GM21367 (cell line): Measurements from ENCODE around the gene HS3ST1.

Experiments used
- ATAC-seq: cut with Tn5 transposase; IDR thresholded peaks from one replicate; pipeline ENCODE4 v1.9.1; 2021; ENCODE audit not compliant: unreplicated experiment

The HS3ST1 gene

DNA sequence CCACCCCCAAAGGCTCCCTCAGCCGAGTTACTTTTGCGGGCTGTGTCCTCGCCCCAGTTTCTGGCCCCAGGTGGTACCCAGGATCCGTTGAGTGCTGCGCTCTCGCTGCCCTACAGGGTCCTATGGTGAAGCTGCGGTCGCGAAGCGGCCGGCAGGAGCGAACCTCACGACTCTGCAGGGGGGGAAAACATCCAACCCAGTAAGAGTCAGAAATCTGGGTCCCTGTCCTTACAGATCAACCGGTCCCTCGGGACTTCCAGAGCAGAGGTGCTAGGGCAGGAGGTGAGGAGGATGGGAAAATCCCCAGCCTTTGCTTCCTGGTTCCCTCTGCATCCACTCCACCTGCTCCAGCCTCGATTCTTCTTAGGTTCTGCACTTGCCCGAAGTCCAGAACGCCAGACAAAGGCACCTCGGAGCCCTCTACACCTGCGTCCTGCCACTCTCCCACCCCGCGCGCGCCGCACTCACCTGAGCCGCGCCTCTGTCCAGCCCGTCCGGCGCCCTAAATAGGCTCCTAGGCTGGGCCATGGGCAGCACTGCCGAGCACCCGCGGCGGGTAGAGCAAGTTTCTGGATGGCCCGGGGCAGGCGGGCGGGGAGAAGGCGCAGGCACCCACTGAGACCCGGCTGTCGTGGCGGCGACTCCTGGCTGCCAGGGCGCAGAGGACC lies at the start of gene HS3ST1:
HS3ST1 (minus strand) TSS at position 664 of the 668 bp plus-strand sequence. CDS start 28,889 bp downstream, outside the sequence.
- peak; percentile 21 for ATAC-seq

DNA sequence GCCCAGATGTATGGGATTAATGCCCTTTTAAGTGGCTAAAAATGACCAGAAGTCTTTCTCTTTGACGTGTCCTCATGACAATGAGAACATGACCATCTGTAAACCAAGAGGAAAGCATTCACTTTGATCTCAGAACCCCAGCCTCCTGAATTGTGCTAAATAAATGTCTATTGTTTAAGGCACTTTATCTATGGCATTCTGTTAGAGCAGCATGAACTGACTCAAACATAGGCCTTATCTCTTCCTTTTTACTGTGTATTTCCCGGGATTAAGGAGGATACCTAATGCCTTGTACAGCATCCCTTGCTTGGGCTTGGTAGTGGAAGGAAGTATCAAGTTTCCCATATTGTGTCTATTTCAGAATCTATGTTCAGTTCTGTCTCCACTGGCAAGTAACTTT lies 47.2 kb upstream of the HS3ST1 start:
- no peak for ATAC-seq

DNA sequence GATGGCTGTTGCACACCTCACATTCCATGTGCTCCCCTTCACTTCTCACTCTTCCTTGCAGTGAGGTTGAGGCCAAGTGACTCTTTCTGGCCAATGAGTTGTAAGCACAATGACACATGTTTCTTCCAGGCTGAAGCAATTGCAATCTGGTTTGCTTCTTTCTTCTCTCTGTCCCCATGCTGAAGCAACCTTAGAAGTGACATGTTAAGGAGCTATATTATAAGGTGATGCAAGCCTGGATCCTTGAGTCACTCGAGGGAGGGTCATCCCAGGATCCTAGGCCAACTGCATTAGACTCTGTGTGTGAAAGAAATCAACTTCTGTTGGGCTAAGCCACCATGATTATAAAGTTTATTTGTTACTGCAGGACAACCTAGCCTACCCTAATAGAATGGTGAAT lies 45.5 kb upstream of the HS3ST1 start:
- ATAC-seq, result no peak

DNA sequence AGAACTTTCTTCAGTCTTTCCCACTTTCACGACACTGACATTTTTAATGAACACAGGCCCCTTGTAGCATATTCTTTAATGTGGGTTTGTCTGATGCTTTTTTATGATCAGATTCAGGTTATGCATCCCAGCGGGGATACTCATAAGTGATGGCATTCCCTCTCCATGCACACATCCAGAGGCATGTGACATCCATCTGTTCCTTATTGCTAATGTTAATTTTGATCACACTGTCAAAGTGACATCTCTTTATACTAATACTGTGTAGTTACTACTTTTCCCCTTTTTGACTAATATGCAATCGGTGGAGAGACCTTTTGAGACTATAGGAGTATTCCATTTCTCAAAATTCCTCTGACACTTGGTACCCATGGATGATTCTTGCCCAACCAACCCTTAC lies 43.8 kb upstream of the HS3ST1 start:
- no peak for ATAC-seq

DNA sequence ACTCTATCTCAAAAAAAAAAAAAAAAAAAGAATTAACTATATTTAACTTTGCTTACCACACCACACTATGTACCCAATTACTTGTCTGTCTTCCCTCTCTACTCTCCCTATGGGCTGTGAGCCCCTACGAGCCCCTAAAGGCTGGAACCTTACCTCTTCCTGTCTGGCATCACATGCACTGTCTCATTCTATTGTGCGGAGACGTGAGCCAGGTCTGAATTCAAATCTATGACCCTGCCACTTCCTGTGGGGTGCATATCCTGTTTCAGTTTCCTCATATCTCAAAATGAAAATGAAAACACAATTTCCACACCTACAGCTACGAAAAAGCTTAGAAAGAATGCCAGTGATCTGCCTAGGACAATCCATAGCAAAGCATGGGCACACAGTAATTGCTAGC lies 42.9 kb upstream of the HS3ST1 start:
- peak; percentile 61 for ATAC-seq

DNA sequence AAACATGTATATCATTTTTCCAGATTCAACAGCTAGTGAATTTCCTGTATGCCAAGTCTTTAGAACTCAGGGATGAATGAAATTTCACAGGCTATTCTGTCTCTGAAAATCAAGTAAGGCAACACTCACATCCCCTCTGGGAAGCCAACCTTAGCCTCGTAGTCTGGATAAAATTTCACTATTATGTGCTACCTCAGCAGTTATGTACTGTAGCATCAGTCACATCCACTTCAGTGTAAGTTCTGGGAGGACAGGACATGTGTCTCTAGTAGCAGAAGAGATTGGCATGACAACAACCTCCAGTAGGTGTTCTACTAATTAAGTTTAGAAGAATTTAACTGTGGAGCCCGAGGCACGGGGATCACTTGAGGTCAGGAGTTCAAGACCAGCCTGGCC lies 42.4 kb upstream of the HS3ST1 start:
- ATAC-seq, result no peak

DNA sequence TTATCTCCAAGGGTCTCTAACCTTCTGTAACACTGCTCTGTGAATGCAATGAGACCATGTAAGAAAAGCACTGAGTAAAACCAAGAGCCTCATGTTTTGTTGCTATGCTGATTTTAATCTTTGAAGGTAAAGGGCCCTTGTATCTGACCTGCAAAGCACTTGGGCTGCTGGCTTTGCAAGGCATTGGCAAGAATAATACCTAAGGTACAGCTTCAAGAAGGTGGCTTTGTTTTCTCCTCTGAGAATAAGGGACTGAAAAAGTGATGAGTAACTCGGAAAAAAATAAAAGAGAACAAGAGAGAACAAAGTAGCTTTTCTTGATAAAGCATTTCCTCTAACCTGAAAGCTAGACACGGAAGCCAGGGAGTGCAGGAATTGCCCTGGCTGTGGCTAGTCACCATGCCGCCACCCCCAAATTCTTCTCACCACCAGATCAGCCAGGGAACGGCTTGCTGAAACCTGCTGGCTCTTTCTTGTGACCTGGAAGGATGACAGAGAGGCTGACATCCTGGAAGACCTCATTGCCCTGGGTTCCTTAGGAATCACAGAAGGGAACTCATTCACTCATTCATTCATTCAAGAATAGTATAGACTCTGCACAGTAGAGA lies 41.8 kb upstream of the HS3ST1 start:
- ATAC-seq, result peak; percentile 42

DNA sequence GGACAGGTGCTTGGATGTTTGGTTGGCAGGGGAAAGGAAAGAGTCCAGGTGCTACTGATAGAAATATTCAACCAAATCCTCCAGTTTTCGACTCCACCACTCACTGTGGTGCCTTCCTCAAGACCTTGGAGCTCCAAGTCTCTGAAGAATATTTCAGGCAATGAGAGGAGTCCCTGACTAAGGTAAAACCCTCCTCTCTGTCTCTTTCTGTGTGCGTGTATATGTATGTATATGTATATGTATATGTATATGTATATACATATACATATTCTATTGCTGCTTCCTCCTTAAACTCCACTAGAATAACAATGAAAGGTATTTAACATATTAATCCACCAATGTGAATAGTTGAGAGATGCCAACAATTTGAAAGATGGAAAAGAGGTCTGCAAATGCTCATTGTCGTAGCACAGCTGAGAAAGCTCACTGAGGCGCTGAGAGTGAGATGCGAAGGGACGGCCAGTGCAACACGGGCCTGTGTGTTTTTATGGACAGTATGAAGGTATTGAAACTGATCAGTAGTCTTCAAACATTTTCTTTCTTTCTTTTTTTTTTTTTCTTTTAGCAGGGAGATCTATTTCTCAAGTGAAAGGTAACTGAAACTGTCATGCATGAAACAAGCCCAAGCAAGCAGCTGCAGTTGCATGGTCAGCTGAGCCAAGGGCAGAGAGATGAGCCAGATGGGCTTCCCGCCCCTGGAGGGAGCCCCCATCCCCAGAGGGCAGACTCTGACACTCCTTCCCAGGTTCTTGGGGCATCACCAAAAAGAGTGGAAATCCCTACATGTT lies 41.1 kb upstream of the HS3ST1 start:
- ATAC-seq, result peak; percentile 59

DNA sequence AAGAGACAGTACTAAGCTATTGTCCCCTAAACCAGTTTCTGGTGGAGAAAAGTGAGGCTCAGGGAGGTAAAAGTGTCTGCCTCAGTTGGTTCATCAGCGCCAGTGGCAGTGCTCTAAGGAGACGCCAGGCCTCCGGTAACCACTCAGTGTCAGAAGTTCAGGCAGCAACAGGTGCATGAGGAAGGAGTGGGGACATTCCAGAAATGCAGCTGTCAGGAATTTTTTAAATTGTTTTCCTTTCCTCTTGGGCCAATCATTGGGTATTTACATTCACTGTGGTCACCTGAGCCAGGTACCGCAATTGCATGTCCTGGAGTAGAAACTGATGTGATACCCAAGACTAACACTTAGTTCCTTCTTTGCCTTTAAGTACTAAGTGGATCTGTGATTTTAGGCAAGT lies 40.2 kb upstream of the HS3ST1 start:
- no peak for ATAC-seq

DNA sequence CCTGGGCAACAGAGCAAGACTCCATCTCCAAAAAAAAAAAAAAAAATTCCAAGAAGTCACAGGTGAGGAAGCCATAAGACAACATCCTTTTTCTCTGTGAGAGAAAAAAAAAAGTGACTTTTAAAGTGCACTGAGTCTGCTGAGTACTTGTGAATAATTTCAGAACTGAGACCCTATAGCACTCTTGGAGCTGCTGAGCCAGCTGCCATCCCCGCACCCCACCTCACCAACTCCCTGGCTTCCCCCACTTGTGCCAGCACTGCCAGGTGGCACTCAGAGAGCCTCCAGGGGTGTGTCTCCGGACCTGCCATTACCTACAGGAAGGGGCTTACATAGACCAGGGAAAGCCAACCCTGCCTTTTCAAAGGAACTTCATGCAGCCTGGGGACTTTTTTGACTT lies 39.2 kb upstream of the HS3ST1 start:
- no peak for ATAC-seq

DNA sequence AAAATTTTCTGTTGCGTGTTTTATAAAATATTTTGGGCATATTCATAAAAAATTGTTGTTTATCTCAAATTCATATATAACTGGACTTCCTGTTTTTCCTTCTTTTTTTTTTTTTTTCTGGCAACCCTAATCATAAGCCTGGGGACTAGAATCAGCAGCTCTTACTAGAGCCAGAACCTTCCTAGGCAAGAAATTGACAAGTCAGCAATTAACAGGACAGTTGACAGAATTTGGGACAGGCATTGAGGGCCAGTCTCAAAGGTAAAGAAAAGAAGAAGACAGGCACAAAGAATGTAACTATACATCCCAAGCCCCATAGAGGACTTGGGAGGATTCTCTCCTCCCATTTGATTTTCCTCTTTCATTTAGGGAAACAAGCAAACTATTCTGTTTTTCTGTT lies 35.0 kb upstream of the HS3ST1 start:
- no peak for ATAC-seq

DNA sequence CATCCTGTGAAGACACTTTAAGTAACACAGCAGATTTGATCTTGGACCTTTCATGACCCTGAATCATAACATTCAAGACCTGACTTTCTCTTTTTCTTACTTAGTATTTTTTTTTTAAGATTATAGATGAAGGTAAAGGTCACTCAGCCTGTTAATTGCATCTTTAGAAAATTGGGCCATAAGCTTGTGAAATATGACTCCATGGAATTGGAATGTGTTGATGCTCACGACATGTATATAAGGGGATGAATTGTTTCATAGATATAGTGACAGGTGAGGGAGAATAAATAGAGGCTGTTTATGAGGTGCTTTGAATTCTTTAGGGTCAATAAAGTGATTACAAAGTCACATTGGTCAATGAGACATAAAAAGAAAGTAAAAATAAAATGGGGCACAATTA lies 27.7 kb upstream of the HS3ST1 start:
- ATAC-seq, result no peak

DNA sequence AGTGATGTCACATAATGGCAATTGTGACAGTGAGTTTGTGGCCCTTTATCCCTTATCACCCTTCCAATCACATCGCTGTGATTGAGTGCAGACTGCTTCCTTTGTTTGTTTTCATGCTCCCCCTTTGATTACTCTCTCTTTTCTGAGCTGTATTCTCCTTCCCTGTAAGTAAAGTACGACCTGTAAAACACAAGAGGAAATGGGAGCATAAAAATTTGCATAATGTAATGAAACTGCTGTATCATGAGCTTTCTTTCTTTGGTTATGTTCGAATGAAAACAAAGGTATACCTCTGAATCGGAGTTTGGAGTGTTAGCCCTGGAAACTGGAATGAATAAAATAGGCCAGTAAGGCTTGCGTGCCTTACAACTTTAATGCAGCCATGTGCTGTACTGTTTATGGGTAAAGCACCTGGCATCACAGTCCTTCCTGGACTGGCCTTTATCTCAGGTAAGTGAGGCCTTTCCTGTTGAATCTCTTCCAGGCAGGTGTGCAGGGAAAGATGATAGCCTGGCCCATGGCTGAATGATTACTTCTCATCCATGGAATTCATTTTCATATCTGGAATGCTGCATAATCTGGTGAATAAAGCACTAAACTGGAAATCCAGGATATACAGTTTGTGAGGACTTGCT lies 26.6 kb upstream of the HS3ST1 start:
- ATAC-seq, result no peak

DNA sequence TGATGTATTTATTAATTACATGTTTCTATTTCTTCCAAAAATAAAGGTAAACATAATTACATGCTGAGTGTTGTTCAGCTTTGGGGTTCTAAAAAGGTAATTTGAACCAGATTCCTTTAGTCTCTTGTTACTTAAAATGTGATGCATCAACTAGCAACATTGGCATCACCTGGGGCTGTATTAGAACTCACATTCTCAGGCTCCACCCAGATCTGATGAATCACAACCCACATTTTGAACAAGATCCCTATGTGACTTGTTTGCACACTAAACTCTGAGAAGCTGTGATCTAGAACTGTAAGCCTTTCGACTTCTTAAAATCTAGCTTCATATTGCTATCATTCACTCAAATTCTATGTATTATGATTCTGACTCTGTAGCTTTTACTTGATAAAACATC lies 23.0 kb upstream of the HS3ST1 start:
- ATAC-seq, result no peak

DNA sequence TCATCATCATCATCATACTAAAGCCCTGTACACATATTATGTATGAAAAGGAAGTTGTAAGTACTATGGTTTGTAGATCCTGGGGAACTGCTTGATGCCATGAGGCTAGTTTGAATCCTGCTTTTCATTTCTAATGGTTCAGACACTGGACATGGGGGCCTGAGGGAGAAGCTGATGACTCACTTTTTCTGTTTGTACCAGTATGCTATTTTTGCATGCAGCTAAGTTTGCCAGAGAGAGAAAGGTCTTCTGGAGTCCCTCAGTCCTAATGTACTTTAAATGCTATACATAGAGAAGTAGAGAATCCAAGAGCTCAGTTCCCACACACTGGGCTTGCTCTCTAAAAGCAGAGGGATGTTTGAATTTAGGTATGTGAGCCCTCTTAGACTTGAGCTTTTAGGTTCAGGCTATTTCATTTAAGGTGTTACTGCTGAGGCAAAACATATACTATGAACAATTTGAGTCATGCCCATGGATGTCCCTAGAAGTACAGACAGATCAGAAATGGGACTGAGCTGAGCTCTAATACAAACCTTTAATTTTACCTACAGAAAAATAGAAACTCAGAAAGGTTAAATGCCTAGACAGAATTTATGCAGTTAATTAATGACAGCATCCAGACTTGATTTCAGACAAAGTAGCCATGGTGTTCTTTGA lies 17.6 kb upstream of the HS3ST1 start:
- ATAC-seq, result no peak

DNA sequence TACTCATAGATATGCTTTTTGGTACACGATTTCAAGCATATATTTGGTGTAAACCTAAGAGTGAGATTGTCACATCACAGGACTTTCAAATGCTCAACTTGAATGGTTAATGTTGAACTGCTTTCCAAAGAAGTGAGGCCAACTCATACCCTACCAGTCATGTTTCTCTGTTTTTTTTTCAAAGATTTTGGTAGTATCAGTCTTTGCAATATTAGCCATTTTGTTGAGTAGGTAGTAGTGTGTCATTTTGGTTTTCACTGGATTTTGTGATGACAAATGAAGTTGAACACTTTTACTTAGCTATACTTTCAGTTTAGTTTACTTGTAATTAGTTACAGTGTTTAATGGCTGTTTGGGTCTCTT lies 12.5 kb upstream of the HS3ST1 start:
- ATAC-seq, result no peak

DNA sequence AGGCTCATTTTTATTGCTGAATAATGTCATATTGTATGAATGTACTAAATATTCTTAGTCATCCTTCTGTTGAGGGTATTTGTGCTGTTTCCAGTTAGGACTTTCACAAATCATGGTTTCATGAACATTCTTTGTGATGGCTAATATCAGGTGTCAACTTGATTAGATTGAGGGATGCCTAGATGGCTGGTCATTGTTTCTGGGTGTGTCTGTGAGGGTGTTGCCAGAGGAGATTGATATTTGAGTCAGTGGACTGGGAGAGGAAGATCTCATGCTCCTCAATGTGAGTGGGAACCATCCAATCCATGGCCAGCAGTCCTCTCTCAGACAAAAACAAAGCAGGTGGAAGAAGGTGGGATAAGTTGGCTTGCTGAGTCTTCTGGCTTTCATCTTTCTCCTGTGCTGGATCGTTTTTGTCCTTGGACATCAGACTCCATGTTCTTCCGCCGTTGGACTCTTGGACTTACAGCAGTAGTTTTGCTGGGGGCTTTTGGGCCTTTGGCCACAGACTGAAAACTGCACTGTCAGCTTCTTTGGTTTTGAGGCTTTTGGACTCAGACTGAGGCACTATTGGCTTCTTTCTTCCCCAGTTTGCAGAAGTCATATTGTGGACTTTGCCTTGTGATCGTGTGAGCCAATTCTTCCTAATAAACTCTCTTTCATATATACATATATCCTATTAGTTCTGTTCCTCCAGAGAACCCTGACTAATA lies 11.9 kb upstream of the HS3ST1 start:
- ATAC-seq, result no peak

DNA sequence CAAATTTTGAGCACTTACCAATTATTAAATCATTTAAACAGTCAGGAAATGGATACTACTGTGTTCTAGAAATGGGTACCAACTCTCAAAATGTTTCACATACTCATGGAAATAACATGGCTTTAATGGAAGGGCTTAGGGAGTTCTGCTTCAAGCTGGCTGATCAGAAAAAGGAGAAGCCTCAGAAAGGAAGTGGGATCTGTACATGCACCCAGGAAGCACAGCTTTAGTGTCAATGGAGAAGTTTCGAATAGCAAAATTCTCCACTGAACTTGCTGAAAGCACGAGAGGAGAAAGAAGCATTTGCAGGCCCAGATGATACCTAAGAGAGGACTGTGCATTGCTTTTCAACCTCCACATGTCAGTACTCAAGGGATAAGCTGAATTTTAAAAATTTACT lies 11.1 kb upstream of the HS3ST1 start:
- no peak for ATAC-seq

DNA sequence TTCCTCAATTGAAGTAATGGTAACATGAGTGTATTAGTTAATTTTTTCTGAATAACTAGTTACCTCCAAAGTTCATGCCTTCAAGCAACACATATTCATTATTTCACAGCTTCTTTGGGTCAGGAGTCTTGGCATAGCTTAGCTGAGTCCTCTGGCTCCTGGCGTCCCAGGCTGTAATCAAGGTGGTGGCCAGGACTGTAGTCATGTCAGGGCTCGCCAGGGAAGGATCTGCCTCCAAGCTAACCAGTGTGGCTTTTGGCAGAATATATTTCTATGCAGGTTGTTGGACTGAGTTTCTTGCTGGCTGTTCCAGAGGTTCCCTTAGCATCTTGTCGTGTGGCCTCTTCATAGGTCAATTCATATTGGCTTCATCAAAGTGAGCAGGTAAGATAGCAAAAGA lies 10.0 kb upstream of the HS3ST1 start:
- ATAC-seq, result no peak

DNA sequence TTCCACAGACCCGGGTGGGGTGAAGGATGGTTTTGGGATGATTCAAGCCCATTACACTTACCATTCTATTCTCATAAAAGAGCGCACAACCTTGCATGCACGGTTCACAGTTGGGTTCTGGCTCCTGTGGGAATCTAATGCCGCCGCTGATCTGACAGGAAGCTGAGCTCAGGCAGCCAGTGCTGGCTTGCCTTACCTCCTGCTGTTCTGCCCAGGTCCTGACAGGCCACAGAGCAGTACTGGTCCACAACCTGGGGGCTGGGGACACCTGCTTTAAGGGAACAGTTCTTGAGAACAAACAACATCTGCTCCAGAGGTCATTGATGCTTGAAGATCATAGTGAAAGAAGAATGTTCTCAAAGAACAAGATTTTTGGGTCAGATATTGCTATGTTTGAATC lies 8.0 kb upstream of the HS3ST1 start:
- no peak for ATAC-seq

DNA sequence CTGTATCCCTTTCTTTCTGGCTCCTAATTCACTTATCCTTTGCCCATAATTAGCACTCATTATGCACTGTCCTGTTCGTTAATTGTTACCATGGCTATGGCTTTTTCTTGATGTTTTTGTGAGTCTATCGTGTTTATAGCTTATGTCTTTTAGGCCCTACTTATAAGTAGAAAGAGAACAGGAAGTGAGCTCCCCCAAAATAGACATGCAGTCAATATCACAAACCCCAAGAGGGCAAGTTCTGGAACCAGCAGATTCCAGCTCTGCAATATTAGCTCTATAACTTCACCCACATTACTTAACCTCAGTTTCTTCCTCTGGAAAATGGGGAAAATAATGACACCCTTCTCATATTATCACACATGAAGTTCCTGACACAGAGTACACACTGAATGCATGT lies 7.4 kb upstream of the HS3ST1 start:
- ATAC-seq, result peak; percentile 54
